KMS-11 (cell line): Measurements from ENCODE around the gene SLFN12L.

ENCODE experiments used
- H2AFZ ChIP-seq: fragments of 200-600 bp; sonication (generic); 2 replicates; pipeline ENCODE4 v1.6.1; 2016; ENCODE audit warnings: antibody characterized with exemption, mixed run types, low read depth
- H3K27ac ChIP-seq: fragments of 200-600 bp; sonication (generic); 2 replicates; pipeline ENCODE4 v1.6.1; 2016; ENCODE audit warnings: mild to moderate bottlenecking, mixed run types
- H3K27me3 ChIP-seq: fragments of 200-600 bp; sonication (generic); 2 replicates; pipeline ENCODE4 v1.6.1; 2017; ENCODE audit warnings: mild to moderate bottlenecking, low read depth, mixed run types, moderate library complexity; ENCODE audit not compliant: insufficient read depth
- H3K36me3 ChIP-seq: fragments of 200-600 bp; sonication (generic); 2 replicates; pipeline ENCODE4 v1.6.1; 2017; ENCODE audit warnings: mild to moderate bottlenecking, mixed run types; ENCODE audit not compliant: insufficient read depth
- H3K4me1 ChIP-seq: fragments of 200-600 bp; sonication (generic); 2 replicates; pipeline ENCODE4 v1.6.1; 2016; ENCODE audit warnings: mild to moderate bottlenecking, low read depth, mixed run types; ENCODE audit not compliant: poor library complexity, severe bottlenecking
- H3K4me2 ChIP-seq: fragments of 200-600 bp; sonication (generic); 2 replicates; pipeline ENCODE4 v1.7.0; 2016; ENCODE audit warnings: mild to moderate bottlenecking, mixed run types
- H3K4me3 ChIP-seq: fragments of 200-600 bp; sonication (generic); IDR thresholded peaks from 2 replicates; pipeline ENCODE4 v1.6.1; 2017; ENCODE audit warnings: low read depth, low read length, mixed read lengths; ENCODE audit not compliant: insufficient read depth
- H3K79me2 ChIP-seq: fragments of 200-600 bp; sonication (generic); 2 replicates; pipeline ENCODE4 v1.6.1; 2016; ENCODE audit warnings: low read depth, mixed run types; ENCODE audit not compliant: insufficient read depth
- H3K9ac ChIP-seq: fragments of 200-600 bp; sonication (generic); 2 replicates; pipeline ENCODE4 v1.6.1; 2016; ENCODE audit warnings: mild to moderate bottlenecking, mixed run types
- H4K20me1 ChIP-seq: fragments of 200-600 bp; sonication (generic); 2 replicates; pipeline ENCODE4 v1.6.1; 2016; ENCODE audit warnings: mild to moderate bottlenecking, mixed run types; ENCODE audit not compliant: insufficient read depth
- CTCF ChIP-seq: fragments of 200-600 bp; sonication (generic); conservative IDR thresholded peaks from 2 replicates; pipeline ENCODE4 v1.6.1; 2017; ENCODE audit warnings: low read depth, mild to moderate bottlenecking, antibody characterized with exemption, low read length, moderate library complexity, mixed read lengths

Gene SLFN12L

DNA sequence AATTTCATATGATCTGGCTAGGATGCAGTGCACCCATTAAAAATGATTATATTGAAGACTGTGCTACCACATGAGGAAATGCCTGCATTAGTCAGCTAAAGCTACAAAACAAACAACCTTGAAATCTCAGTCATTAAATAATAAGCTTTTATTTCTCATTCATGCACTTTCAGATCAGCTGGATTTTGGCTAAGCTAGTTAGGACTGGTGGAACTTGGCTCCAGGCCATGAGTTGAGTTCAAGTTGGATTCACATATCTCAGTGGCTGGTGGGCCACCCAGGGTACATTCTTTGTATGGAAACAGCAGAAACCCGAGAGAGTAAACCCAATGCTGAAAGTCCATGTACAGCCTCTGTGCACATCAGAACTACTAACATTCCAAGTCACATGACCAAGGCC is 6.4 kb upstream of the SLFN12L start:
- H3K79me2 ChIP-seq: no peaks in the 10 kb centered on the region
- H3K4me2 ChIP-seq: no peak overlapping the region
- peaks cover 7% of the 10 kb centered on the region for H3K4me1 ChIP-seq
- no peak overlapping the region for H3K9ac ChIP-seq
- H3K4me3 ChIP-seq: no peak overlapping the region
- H4K20me1 ChIP-seq: no peaks in the 10 kb centered on the region
- no peak for TF ChIP-seq CTCF
- H3K36me3 ChIP-seq: no peaks in the 10 kb centered on the region
- H3K27ac ChIP-seq: no peak overlapping the region
- H3K27me3 ChIP-seq: no peaks in the 10 kb centered on the region
- no peak overlapping the region for H2AFZ ChIP-seq

- H3K27ac ChIP-seq: no peak overlapping the region
- no peak overlapping the region for H2AFZ ChIP-seq
- no peak for TF ChIP-seq CTCF
- H3K9ac ChIP-seq: no peak overlapping the region
- no peak overlapping the region for H3K4me3 ChIP-seq
- H3K4me2 ChIP-seq: no peak overlapping the region
- no peaks in the 10 kb centered on the region for H3K27me3 ChIP-seq
- peaks cover 14% of the 10 kb centered on the region for H3K4me1 ChIP-seq
- H4K20me1 ChIP-seq: no peaks in the 10 kb centered on the region
- no peaks in the 10 kb centered on the region for H3K79me2 ChIP-seq
- H3K36me3 ChIP-seq: no peaks in the 10 kb centered on the region
Observed at GRCh38 chr17:35542990-35543389, 5.5 kb upstream of the SLFN12L start.

DNA sequence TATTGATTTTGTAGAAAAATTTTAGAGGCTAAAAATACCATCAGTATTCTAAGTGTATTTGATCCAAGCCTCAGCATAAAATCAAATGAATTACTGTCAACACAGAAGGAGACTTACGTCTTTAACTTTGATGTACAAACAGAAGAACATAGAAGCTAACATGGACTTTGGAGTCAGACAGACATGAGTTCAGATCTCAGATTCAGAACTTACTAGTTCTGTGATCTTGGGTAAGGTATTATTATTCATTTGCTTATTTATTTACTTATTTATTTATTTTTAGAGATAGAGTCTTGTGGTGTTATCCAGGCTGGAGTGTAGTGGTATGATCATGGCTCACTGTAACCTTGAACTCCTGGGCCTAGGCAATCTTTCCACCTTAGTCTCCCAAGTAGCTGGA is 4.0 kb upstream of the SLFN12L start:
- no peak overlapping the region for H3K9ac ChIP-seq
- no peaks in the 10 kb centered on the region for H4K20me1 ChIP-seq
- 0 out of 2 replicates have a peak overlapping the region, but pooled peaks have one; percentile 51 for H2AFZ ChIP-seq
- TF ChIP-seq CTCF: no peak
- H3K79me2 ChIP-seq: no peaks in the 10 kb centered on the region
- no peaks in the 10 kb centered on the region for H3K27me3 ChIP-seq
- no peaks in the 10 kb centered on the region for H3K36me3 ChIP-seq
- no peak overlapping the region for H3K4me3 ChIP-seq
- H3K4me1 ChIP-seq: peaks cover 30% of the 10 kb centered on the region
- no peak overlapping the region; the same call in 1 of the 2 replicates for H3K27ac ChIP-seq
- peak overlapping the region; percentile 7; the same call in 1 of the 2 replicates for H3K4me2 ChIP-seq

GRCh38 chr17:35540589-35541404 is 3.3 kb upstream of the SLFN12L start:
- Histone ChIP-seq H3K9ac (no peak overlapping the region), H3K27ac (no peak overlapping the region; the same call in 1 of the 2 replicates), H2AFZ (0 out of 2 replicates have a peak overlapping the region, but pooled peaks have one; percentile 51), H3K4me3 (no peak overlapping the region), H4K20me1 (no peaks in the 10 kb centered on the region), H3K27me3 (no peaks in the 10 kb centered on the region), H3K4me1 (peaks cover 30% of the 10 kb centered on the region), H3K79me2 (no peaks in the 10 kb centered on the region), H3K4me2 (peak overlapping the region; percentile 7; the same call in 1 of the 2 replicates), H3K36me3 (no peaks in the 10 kb centered on the region)
- no peak for TF ChIP-seq CTCF
